NB4 (cell line): Measurements from ENCODE around the gene AP4M1.

Source experiments
- CTCF ChIP-seq: IDR thresholded peaks from one replicate; pipeline ENCODE4 v1.5.1; 2012; ENCODE audit warnings: low read depth, low read length
- MAX ChIP-seq: IDR thresholded peaks from 2 replicates; pipeline ENCODE4 v1.6.1; 2011; ENCODE audit warnings: low read depth, low read length

- TF ChIP-seq CTCF: no peak
- TF ChIP-seq MAX: no peak
Observed at GRCh38 chr7:100127866-100128636, 26.6 kb downstream of the AP4M1 start.
